GM19023 (cell line): ENCODE measurements around the gene ACLY.
A peak's percentile ranks its signal among the peaks of the same experiment; 100 is the strongest.

Source experiments
- ATAC-seq: cut with Tn5 transposase; IDR thresholded peaks from one replicate; pipeline ENCODE4 v1.9.1; 2021; ENCODE audit warnings: mild to moderate bottlenecking, moderate library complexity; ENCODE audit not compliant: unreplicated experiment

ACLY gene

GRCh38 chr17:41918314-41919164 is at the start of gene ACLY:
TSS of gene ACLY (minus strand) at chr17:41918951. CDS start at chr17:41913873, 5,078 bp downstream.
- ATAC-seq, result peak; percentile 82

GRCh38 chr17:41967921-41968578 is 49.3 kb upstream of the ACLY start:
- no peak for ATAC-seq

GRCh38 chr17:41967141-41967920 is 48.6 kb upstream of the ACLY start:
- ATAC-seq, result peak; percentile 14

DNA sequence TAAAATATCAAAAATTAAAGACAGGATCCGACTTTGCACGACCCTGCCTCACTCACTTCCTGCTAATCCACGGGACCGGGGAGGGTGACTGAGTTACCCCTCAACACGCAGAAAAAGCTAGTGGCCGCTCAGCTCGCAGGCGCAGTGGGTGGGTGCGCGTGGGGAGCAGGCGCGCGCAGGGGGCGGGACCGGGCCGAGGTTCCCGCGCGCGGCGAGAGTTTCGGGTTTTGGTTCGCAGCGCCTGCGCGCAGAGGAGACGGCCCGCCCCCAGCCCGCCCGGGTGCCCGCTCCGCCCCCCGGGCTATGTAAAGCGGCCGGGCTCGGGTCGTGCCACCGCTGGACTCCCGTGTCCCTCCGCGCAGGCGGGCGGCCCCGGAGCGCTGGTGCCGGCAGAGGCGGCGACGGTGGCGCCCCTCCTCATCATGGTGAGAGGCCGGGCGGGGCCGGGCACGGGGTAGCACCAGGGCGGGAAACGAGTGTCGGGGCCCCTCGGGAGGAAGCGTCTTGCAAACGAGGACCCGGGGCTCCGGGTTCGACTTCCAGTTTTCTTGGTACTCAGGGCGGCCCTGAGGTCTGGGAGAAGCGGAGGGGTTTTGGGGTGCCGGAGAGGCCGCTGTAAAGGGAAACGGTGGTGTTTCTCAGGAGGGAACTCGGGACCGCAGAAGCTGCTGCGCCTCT is 47.9 kb upstream of the ACLY start, which contains the start of gene CNP:
CNP (plus strand) TSS at position 333 of the 678 bp plus-strand sequence; CDS start at position 423, 90 bp downstream.
- ATAC-seq, result peak; percentile 62

DNA sequence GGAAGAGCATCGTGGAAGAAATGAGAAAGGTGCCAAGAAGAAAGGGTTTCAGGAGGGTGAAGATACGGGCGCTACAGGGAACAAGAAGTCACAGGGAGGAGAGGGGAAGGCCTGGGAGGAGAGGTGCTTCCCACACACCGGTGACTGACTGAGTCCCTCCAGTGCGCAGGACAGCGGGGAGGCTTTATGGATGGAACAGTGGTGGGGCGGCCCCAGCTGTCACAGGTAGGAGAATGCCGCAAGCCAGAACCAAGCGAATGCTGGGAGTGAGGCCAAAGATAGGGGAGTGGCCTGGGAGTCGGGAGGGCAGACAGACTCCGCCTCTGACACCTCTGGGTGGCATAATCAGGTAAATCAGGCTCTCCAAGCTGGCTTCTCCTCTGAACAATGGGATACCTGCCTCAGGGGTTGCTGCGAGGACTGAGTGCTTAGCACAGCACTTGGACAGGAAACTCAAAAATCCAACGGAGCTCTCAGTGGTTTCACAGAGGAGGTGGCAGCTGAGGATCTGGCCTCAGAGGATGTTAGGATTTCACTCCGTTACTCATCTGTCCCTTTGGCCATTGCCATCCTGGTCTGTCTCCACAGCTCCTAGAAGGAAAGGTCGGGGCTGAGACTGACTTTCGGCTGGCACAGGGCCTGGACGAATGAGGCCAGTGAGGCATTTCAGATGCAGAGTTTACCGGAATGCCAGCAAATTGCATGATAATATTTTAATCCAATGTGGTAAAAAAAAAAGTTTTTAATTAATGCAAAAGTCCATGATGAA is 47.1 kb upstream of the ACLY start:
- no peak for ATAC-seq

DNA sequence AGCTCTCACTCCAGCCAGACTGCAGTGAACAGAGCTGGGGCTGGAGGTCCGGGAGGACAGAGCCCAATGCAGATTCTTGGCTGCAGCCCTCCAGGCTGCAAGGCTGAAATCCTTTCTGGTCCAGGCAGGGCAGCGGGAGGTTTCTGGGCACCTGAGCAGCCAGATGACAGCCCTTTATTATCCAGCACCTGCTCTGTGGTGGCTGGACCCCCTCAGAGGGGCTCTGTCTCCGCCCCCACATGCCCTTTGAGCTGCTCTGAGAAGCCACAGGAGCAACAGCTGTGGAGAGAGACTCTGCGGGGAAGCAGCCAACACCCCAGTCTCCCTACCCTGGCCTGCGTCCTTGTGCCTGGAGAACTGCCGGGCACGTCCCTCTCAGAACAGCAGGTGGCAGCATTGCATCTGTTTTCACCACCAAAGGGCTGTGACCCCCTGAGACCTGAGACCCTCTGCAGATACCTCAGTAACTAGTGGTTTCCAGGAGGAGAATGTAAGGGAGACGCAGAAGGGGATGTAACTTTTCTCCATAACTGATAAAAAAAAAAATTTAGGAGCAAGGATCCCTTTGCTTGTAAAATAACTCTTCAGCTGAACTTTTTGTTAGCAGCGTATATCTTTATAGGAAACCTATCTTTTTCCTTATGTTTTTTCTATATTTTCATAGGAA is 44.1 kb upstream of the ACLY start:
- no peak for ATAC-seq

GRCh38 chr17:41962111-41962510 is 43.4 kb upstream of the ACLY start:
- no peak for ATAC-seq

DNA sequence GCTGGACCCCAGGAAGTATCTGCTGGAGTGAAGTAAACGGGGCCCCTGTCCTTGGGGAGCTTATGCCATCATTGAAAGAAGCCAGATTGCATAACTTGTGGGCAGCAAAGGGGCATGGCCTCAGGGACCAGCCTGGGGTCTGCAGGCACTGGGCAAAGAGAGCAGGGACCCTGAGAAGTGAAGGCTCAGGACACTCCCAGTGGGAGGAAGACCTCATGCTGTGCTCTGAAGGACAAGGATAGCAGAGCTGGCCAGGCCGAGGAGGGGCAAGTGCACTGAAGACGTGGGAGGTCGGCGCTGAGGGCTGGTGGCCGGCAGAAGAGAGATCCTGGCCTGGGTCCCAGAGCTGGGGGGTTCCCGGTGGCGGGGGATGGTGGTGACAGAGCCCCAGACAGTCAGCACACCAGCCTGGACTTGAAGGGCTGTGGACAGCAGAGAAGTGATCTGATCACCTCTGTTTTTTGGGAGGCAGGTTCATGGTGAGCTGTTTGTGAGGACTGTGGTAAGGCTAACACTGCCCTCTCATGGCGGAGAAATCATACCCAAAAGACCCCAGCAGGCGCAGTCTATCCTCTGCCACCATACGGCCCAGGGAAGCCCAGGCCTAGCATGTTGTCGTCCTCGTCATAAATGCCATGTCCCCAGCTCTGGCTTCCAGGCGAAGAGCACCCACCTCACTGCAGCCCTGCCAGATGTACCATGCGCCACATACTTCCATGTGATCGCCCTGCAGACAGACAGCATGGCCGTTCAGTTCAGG is 40.8 kb upstream of the ACLY start:
- ATAC-seq, result no peak

DNA sequence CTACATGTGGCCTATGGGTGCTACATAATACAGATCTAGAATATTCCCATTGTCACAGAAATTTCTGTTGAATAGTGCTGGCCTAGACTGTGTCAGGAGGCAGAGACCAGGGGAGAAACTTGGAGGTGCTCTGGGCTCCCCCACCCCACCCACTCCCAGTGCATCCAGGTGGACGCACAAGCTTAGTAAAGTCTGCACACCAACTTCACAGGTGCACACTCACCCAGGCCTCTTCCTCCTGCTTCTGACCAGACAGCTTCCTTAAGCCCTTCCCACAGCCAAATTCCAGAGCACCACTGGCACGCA is 40.2 kb upstream of the ACLY start:
- ATAC-seq, result no peak

DNA sequence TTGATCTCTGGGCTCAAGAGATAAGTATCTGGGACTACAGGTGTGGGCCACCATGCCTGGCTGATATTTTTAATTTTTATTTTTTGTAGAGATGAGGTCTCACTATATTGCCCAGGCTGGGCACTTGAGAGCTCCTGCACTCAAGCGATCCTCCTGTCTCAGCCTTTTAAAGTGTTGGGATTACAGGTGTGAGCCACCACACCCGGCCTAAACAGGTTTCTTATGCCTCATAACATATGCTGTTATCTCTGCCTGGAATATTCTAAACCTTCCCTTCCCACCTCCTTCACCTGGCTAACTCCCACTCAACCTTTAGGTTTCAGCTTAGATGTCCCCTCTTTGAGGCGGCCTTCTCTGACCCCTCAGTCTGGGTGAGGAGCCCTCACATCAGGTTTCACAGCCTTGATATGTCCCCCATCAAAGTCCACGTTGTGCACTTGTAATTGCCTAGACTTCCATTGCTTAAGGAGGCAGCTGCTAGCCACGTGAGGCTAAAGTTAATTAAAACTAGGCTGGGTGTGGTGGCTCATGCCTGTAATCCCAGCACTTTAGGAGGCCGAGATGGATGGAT is 39.2 kb upstream of the ACLY start:
- ATAC-seq, result no peak

GRCh38 chr17:41957031-41957868 is 38.5 kb upstream of the ACLY start:
- ATAC-seq, result no peak

- ATAC-seq, result no peak
Measured at GRCh38 chr17:41956522-41956921, 37.8 kb upstream of the ACLY start.

DNA sequence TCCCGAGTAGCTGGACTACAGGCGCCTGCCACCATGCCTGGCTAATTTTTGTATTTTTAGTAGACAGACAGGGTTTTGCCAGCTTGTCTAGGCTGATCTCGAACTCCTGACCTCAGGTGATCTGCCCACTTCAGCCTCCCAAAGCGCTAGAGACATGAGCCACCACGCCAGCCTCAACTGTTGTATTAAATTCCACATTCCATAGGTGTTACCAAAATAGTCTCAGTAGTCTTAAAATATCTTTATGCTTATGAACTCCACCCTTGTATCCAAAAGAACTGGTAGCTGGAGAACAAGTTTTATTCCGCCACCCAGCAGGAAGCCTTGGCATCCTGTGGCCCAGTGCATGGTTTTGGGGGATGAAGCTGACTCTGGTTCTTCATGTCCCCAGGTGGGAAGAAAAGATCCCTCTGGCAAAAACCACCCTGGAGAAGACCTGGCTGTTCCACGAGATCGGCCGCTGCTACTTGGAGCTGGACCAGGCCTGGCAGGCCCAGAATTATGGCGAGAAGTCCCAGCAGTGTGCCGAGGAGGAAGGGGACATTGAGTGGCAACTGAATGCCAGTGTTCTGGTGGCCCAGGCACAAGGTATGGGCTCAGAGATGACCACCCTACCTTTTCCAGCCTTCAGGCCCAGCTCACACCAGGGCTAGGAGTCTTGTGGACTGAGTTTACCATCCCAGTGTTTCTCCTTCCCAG is 30.2 kb upstream of the ACLY start:
- ATAC-seq, result no peak

GRCh38 chr17:41944943-41945342 is 26.2 kb upstream of the ACLY start:
- no peak for ATAC-seq

DNA sequence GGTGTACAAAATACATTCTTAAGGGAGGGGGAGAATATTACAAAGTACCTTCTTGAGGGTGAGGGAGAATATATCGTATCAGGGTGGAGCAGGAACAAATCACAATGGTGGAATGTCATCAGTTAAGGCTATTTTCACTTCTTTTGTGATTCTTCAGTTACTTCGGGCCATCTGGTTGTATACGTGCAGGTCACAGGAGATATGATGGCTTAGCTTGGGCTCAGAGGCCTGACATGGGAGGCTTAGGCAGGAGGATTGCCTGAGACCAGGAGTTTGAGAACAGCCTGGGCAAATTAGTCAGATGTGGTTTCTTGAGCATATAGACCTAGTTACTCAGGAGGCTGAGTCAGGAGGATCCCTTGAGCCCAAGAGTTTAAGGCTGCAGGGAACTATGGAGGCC is 24.7 kb upstream of the ACLY start:
- ATAC-seq, result no peak

DNA sequence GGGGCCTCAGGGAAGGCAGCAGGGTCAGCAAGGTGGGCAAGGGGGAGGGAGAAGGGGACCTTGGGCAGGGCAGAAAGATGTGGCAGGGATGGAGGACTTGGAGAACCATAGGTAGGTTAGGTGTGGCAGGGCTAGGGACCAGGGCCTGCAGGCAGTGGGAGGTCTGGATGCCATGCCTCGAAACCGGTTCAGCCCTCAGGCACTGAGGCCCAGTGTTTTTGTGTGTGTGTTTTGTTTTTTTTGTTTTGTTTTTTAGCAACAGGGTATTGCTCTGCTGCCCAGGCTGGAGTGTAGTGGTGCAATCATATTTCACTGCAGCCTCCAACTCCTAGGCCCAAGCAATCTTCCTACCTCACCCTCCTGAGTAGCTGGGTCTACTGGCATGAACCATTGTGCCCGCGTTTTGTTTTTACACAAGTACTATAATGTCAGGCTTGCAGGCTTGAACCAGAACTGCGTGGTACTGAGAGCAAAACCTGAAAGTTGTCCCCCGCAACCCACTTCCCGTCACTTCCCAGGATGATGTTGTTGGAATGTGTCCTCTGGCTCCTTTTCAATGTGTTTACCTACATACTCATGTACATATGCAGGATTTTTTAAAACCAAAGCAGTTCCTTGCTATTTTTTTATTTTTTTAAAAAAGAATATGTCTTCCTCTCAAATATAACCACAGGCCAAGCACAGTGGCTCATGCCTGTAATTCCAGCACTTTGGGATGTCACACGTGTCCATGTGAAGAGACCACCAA is 24.0 kb upstream of the ACLY start:
- no peak for ATAC-seq

- ATAC-seq, result no peak
Measured at GRCh38 chr17:41941168-41941567, 22.4 kb upstream of the ACLY start.
